OCI-M2 (cell line): ENCODE results near the gene PRG3.
A peak's percentile ranks its signal among the peaks of the same experiment; 100 is the strongest.

Experiments
- DNase-seq: peaks from one replicate; lab custom pipeline; 2025; ENCODE audit not compliant: unreplicated experiment; lab: John Stamatoyannopoulos, UW

PRG3 gene, protein sequence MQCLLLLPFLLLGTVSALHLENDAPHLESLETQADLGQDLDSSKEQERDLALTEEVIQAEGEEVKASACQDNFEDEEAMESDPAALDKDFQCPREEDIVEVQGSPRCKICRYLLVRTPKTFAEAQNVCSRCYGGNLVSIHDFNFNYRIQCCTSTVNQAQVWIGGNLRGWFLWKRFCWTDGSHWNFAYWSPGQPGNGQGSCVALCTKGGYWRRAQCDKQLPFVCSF

DNA sequence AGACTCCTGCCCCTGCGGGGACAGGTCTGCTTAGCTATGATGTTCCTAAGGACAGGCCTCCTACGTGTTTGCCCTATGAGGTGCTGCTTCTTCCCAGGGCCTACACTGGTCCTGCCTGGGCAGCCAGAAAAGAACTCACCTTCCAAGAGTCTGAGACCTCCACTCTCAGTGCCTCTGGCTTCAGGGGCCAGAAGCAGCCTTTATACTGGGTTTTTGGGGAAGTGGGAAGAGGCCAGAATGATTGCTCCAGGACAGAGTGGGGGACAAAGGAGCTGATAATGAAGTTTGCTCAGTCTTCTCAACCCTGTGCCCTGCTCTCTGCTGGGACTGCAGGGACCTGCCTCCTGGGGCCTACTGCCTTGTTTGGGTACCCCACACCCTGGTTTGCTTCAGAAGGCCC lies at the start of gene PRG3:
TSS of gene PRG3 (minus strand) at position 176 of the 400 bp plus-strand sequence. CDS start 442 bp downstream, outside the sequence.
- DNase-seq: no peak

DNA sequence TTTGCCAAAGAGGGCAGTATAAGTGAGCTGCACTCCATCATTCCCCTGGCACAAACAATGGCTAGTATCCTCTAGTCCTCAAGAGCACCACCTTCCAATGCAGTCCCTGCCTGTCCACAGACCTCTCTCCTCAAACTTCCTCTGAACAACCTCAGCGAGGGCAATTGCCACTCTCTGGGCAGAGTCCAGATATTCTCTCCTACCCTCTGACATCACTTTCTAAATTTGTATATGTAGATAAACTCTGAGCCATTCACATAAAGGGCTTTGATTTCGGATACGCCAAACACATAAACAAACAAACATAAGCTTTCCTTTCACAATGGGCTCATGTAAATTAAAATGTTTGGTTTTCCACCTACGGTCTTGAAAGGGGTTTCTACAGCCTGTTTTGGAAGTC lies 49.0 kb upstream of the PRG3 start:
- no peak for DNase-seq

DNA sequence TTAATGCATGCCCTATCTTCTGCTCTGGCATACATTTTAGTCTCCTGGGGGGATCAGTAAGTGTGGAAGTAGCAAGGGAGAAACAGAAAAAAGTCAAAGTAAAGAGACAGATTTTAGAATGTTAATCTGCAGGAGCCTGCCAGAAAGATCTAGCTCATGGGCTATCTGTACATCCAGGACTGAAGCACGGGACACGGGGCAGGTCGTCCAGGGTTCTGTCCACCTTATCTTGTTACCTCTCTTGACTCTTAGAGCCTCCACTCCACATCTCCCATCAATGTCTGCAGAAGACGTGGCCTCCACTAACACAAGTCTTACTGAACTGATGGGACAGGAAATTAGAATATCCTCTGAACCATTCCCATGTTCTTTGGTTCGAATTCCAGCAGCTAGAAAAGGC lies 47.7 kb upstream of the PRG3 start:
- no peak for DNase-seq

DNA sequence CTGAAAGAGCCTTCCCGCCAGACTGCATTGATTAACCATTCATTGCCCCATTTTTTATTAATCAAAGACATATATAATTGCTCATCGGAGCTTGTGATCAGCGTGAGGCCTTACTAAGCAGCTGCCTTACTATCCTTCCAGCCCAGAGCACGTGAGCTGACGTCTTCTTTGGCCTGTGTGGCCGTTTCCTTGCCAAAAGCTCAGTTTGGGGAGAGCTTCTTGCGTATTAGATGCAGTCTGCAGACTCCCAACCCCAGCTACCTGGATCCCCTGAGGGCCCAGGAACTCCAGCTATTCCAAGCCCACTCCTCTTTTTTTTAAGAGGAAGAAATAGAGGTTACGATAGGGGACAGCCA lies 46.8 kb upstream of the PRG3 start:
- no peak for DNase-seq

DNA sequence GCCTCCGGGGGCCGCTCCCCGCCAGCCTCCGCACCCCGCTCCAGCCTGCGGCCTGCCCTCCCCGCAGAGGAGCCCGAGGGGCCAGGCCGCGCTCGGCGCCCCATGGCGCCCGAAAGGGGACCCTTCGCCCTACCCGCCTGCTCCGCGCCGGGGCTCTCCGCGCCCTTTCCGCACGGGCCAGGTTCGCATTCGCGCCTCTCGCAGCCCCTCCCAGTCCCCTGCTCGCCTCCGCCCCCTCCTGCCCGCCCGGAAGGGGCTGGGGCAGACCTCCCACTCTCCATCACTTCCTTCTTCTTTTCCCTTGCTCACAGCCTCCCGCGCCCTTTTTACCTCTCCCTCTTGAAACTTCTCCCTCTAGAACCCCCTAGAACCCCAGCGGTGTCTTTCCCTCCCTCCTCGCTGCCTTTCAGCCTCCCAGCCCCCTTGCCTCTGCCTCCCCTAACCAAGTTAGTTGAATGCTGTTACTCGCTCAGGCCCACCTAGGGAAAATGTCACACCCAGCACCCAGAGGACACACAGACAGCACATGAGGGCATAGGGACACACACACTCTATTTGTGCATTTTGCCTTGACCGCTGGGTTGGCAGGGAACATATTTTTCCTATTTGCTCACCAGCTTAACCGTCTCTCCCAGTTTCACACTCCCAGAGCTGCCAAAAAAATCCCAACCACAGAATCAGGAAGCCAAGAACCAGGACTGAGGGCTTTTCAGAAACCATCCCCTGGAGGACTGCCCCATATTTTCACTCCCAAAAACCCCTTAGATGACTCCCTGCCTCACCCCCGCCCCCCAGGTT lies 46.2 kb upstream of the PRG3 start, which contains the start of gene SLC43A3:
TSS of gene SLC43A3 (minus strand) at position 193 of the 798 bp plus-strand sequence. CDS start 949 bp downstream, outside the sequence.
- no peak for DNase-seq

DNA sequence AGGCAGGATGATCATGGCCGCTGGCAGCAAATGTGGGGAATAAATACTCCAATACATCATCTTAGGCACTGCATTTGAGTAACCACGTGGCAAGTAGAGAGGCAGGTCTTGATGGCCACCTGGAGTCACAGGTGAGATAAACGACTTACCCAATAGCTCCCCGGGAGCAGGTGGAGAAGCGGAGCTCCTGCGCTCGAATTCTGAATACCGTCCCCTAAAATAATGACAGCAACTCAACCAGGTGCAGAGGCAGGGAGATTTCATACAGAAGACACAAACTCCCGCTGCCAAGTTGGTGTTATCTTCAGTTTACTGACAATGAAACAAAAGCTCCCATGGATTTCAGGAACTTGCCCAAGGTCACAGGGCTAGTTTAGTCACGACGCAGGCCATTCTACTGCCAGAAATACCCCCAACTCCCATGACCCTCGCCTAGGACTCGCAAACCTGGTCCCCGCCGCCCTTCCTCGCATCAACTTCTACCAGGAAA lies 45.5 kb upstream of the PRG3 start:
- no peak for DNase-seq

DNA sequence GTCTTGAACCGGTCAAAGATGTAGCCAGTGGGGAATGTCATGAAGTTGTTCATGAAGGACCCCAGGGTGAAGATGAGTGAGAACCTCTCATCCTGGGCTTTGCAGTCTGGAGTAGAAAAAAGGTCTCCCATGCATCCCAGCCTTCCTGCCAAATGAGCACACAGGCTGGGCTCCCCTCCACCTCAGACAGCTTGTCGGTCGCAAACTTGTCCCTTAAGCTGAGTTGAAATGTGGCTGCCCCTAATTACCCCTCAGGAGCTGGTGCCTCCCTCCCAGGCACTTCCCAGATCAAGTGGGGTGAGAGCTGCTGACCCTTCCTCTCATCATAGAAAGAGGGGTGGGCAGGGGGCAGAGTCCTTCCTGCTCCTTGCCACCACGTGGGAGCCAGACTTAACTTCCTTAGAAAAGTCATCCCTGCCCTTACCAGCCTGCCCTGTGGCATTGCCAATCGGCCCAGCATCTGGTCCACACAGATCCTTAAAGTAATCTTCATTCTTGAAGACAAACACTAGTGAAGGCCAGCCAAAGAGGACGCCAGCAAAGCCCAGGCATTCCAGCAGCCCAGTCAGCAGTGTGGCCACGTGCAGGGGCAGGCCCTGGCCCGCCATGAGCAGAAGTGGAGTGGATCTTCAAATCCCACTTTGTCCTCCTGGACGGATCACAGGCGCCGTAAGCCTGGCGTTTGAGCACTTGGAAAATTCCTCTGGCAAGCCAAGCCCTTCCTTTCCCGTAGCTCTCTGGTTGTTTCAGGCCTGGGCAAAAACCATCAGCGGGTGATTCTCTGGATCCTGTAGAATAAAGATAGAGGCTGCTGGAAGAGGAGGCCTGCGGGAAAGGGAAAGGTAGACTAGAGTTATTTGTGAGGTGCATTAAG lies 44.9 kb upstream of the PRG3 start:
- DNase-seq: no peak

DNA sequence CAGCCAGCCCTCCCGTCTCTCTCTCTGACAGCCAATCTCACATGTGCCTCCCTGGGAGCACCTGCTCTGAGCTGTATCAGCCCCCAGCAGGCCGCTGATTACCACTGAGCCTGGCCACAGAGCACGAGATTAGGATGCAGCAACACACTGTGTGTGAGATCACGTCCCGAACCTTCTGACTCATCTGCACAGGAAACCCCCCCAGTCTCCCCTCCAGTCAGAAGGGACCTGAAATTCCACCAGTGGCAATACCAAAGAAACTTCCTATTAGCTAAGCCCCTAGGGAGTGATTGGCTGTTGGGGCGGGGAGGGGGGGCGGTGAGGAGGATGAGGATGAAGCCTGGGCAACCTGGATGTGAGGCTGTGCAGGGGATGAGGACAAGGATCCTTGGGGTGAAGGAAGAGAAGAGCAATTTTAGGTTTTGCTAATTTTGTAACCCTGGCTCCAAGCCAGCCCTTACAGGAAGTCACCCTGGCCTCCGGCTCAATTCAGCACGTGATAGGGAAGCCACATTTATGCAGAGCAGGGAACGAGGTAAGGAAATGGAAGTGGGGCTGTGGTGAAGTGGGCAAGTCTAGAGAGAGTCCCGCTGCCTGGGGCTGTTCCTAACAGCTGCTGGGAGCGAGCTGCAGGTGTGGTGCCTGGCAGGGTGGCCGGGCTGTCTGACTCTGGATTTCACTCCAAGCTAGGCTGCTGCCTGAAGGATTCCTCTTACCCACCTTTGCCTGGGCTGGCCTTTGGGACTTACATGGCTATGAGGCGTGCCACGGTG lies 44.0 kb upstream of the PRG3 start:
- DNase-seq: peak; percentile 66

DNA sequence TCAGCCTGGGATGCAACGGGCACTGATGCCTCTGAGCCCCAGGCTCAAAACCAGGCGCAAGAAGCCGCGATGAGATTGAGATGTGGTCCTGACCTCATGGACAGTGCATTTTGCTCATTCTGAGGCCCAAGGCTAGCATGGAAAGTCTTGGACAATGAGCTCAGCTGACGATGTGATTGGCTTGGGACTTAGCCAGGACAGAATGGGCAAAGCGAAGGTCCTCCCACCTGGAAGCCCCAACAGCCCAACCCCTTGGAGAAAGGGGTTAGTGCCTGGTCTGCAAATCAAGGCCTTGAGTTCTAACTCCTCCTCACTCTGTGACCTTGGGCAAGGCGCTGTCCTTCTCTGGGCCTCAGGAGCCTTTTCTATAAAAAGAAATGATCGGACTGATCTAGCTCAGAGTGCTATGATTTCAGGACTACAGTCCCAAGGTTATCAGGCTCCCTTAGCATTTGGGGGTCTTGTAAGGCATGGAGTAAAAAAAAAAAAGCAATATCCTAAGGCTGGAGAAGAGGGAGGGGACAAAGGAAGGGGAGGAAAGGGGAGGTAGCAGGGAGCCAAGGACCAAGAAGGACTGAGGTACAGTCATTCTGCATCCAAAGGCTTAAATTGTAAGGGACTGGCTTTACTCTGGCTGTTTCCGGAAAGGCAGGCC lies 43.3 kb upstream of the PRG3 start:
- no peak for DNase-seq

DNA sequence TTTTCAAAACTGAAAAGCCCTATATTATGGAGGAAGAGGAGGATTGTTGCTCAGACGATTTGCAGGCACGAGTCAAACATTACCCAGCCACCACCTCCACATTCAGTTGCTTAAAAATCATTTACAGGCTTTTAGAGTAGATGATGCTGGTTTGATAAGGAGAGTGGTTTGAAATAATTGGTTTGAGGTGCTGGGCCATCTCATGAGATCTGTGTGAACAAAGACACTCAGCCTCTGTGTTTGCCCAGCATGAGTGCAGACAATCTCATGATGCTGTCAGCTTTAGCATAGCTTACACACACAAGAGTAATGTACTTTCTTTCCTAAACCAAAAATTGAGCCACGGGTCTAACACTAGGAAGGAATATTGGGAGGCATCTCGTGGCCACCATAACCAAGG lies 41.7 kb upstream of the PRG3 start:
- no peak for DNase-seq

DNA sequence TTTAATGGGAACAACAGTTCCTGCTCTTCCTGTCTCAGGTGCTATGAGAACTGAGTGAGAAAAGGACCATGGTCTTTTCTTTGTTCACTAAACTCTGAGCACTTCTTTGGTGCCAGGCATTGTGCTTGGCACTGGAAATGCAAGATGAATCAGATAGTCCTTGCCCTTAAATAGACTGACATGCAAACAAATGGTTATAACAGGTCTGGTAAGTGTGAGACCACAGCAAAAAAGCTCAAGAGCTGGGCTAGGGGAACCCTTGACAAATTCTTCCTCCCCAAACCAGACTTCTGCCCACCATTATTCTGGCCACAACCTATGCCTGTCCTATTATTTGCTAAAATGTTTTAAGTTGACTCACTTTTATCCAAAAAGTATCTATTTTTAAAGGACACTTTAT lies 40.9 kb upstream of the PRG3 start:
- no peak for DNase-seq

DNA sequence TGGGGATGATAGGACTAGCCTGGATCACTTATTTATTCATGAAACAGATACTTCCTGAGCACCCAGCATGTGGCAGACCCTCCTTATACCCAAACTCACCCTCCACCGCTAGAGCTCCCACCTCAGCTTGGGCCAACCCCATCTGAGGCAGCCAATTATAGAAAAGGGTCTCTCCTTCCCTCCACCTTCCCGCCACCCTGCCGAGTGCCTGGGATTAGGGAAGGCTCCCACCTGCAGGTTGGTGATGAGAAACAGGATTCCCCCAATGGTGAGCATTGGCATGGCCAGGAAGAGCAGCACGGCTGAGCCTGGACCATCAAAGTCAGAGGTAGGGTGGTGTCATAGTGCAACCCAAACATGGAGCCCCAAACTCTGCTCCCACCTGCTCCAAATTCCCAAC lies 40.1 kb upstream of the PRG3 start:
- DNase-seq: no peak

DNA sequence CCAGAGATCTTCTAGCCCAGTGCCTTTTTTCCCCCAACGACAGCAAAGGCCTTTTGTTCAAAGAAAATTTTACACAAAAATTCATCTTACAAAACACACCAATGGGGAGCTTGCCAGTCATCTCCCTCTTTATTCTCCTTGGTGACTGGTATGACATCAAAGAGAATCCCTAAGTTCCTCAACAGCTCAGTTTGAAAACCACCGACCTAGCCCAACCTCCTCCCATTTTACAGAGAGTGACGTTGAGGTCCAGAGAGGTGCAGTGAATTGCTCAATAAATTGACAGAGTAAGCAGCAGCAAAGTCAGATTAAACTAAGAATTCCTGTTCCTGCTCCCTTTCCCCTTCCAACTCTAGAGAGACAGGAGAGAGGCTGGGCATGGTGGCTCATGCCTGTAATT lies 38.2 kb upstream of the PRG3 start:
- DNase-seq: no peak

DNA sequence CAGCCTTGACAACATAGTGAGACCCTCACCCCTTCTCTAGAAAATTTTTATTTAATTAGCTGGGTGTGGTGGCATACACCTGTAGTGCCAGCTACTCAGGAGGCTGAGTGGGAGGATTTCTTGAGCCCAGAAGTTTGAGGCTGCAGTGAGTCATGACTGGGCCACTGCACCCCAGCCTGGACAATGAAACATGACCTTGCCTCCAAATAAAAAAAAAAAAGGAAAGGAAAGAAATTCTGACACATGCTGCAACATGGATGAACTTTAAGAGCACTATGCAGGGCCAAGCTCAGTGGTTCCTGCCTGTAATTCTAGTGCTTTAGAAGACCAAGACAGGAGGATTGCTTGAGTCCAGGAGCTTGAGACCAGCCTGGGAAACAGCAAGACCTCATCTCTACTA lies 37.2 kb upstream of the PRG3 start:
- no peak for DNase-seq

DNA sequence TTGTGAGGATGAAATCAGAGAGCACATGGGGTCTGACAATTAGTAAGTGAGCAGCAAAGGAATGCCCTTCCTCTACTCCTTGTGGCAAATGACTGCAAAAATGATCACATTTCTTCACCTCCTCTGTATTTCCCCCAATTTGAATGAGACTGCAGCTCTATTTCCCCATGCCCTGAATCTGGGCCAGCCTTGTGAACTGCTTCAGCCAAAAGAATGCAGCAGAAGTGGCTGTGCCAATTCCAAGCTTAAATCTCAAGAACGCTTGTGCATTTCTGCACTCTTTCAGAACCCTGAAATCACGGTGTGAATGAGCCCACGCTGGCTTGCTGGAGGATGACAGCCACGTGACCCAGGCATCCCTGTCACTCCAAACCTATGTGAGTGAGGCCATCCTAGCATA lies 36.1 kb upstream of the PRG3 start:
- DNase-seq: no peak

DNA sequence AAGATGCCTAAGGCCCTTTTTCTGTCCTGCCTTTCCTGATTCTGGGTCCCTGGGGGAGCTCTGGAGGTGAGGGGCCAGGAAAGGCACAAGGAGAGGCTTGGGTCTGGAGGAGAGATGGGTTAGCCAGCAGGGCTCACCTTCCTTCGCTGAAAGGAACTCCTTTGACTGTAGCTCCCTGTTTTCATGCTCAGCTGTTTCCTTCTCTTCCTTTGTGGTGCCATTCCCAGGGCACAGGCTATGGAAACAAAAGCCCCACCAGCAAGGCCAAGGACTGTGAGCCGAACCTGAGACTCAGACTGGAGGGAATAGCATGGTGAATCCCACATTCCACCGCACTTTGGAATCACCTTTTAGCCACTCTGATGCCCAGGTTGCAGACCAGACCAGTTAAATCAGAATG lies 35.5 kb upstream of the PRG3 start:
- DNase-seq: no peak

DNA sequence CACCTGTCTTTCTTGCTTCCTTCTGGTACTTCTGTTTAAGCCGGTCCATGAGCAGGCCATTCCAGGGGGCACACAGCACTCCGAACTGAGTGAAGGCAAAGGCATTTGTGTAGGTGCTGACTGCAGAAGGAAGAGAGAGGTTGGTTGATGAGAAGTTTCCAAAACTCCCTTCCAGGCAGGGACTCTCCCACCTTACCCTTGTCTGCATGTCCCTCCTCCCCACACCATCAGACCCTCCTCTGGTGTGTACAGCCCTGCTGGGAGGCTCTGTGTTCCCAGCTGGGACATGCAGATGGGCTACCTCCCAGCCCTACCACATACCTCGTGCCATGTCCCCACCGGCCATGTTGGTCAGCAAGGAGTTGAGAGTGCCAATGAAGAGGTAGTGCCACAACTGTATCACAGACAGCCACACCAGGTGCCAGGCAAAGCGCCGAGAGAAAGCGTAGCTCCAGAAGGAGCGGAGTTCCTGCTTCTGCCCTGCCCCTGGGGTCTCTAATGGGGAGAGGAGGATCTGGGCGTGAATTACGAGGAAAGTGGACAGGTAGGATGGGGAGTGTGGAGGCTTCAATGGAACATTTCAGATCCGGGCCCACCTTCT lies 33.8 kb upstream of the PRG3 start:
- no peak for DNase-seq

DNA sequence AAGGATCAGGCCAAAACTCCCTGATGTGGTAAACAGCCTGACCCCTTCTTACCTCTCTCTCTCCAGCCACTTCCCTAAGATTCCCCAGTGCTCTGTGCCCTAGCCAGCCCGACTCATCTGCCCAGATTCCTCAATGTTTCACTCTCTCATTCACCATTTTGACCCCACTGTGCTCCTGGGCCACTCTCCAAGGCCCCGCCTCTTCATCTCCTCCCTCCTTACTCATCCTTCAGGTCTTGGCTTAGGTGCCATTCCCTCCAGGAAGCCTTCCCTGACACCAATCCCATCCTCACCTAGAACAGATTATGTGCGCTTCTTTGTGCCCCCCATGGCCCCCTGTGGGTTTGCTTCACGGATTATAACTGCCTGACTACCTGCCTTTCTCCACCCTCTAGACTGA lies 32.7 kb upstream of the PRG3 start:
- no peak for DNase-seq

DNA sequence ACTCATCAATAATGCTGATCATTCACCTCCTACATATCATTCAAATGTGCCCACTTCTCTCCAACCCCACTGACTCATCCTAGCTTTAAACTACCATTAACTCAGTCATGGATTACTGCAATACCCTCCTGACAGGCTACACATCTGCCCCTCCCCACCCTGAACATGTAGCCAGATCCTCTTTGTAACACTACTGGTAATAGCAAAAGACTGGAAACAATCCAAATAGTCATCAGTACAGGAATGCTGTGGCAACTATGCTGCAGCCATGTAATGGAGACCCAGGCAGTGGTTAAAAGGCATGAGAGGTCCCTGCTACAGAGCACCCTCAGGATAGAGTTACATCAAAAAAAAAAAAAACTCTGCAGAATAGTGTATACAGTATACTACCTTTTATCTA lies 29.3 kb upstream of the PRG3 start:
- no peak for DNase-seq
